ENCODE results near the gene MYBPC3. TPM values are rescaled to one million over a fixed set of nuclear protein-coding genes. Genes with fewer than 3 reads are reported as not detected.
A peak's percentile ranks its signal among the peaks of the same experiment; 100 is the strongest.

MYBPC3 gene
- total and polyA plus RNA-seq, 12 donors = 484 to 3,138 (median 2,423) TPM

GRCh38 chr11:47288066-47288465, 64.4 kb downstream of the MYBPC3 start:
- Histone ChIP-seq H3K36me3 (peaks cover 0 to 100% (median 16%) of the 10 kb centered on the region in 9 donors), H3K27ac (peak overlapping the region; percentile 31 to 78 (median 65)), H3K4me1 (peaks cover 0 to 40% (median 21%) of the 10 kb centered on the region in 9 donors), H3K4me3 (no peak overlapping the region), H3K9me3 (no peaks in the 10 kb centered on the region), H3K27me3 (no peaks in the 10 kb centered on the region)
- DNase-seq = no peak
- TF ChIP-seq CTCF (IDR thresholded peaks at IDR 0.05) = no peak
- WGBS, 2 donors = 64 to 65% methylated on average over 5 of the region's 5 CpGs
- intact Hi-C loops (cut with DNase I) = loop anchor here in 1 of 10 donors (1.0 kb wide), 1 partner anchor 17 kb away; no protein-coding TSS in a partner anchor
- peak; percentile 50 to 91 (median 68) for ATAC-seq

- no peaks in the 10 kb centered on the region for H3K9me3 ChIP-seq
- no peak for TF ChIP-seq CTCF (IDR thresholded peaks at IDR 0.05)
- intact Hi-C loops (cut with DNase I) = no loop called here
- H3K4me1 ChIP-seq = peaks cover 0 to 42% (median 21%) of the 10 kb centered on the region in 9 donors
- no peaks in the 10 kb centered on the region for H3K27me3 ChIP-seq
- no peak overlapping the region for H3K4me3 ChIP-seq
- WGBS, 2 donors = 84 to 87% methylated on average over 13 of the region's 13 CpGs
- H3K27ac ChIP-seq = peak overlapping the region in 9 of 10 donors; percentile 4 to 78 (median 41)
- H3K36me3 ChIP-seq = peaks cover 0 to 100% (median 22%) of the 10 kb centered on the region in 9 donors
- peak in 6 of 8 donors; percentile 12 to 63 (median 41) for ATAC-seq
- DNase-seq = no peak
Observed at GRCh38 chr11:47285969-47286770, 66.3 kb downstream of the MYBPC3 start.

GRCh38 chr11:47284151-47284550, 68.4 kb downstream of the MYBPC3 start:
- no peaks in the 10 kb centered on the region for H3K9me3 ChIP-seq
- no peak for TF ChIP-seq CTCF (IDR thresholded peaks at IDR 0.05)
- intact Hi-C loops (cut with DNase I) = no loop called here
- H3K27ac ChIP-seq = no peak overlapping the region
- 90 to 95% methylated on average over 4 of the region's 4 CpGs for WGBS, 2 donors
- peaks cover 0 to 100% (median 22%) of the 10 kb centered on the region in 9 donors for H3K36me3 ChIP-seq
- no peak overlapping the region for H3K4me3 ChIP-seq
- no peak for ATAC-seq
- no peaks in the 10 kb centered on the region for H3K27me3 ChIP-seq
- peaks cover 0 to 61% (median 29%) of the 10 kb centered on the region in 9 donors for H3K4me1 ChIP-seq
- no peak for DNase-seq

GRCh38 chr11:47282462-47282861, 70.0 kb downstream of the MYBPC3 start:
- ATAC-seq (no peak), DNase-seq (no peak)
- no peak overlapping the region for H3K4me3 ChIP-seq
- TF ChIP-seq CTCF (IDR thresholded peaks at IDR 0.05) = no peak
- H3K36me3 ChIP-seq = peaks cover 0 to 100% (median 17%) of the 10 kb centered on the region in 9 donors
- H3K27me3 ChIP-seq = no peaks in the 10 kb centered on the region
- intact Hi-C loops (cut with DNase I) = no loop called here
- H3K27ac ChIP-seq = no peak overlapping the region
- H3K4me1 ChIP-seq = peaks cover 0 to 52% (median 22%) of the 10 kb centered on the region in 9 donors
- no peaks in the 10 kb centered on the region for H3K9me3 ChIP-seq
- whole genome bisulfite sequencing, 2 donors = 90 to 95% methylated on average over 7 of the region's 7 CpGs

Small RNA genes within 50 kb of the gene (microRNA-seq; reads per million reads assigned to microRNA genes)
- 0 reads per million in 2 donors for gene MIR4487

Other genes starting within 250 kb of the MYBPC3 start
- gene ARFGAP2, start 175.8 kb downstream of the MYBPC3 start, total RNA-seq = 10 to 100 TPM; 55.7 to 69.7 (median 62.9) TPM
- gene ARFGAP2, start 175.8 kb downstream of the MYBPC3 start, polyA plus RNA-seq = 10 to 100 TPM; 47.8 to 70.2 TPM
- 100 to 1,000 TPM; 146 to 335 (median 257) TPM for gene PACSIN3, start 166.3 kb downstream of the MYBPC3 start, total RNA-seq
- 100 to 1,000 TPM; 163 to 209 TPM for gene PACSIN3, start 166.3 kb downstream of the MYBPC3 start, polyA plus RNA-seq
- gene DDB2, start 137.7 kb downstream of the MYBPC3 start, total RNA-seq = 10 to 100 TPM in 4 of 10 donors, 1 to 10 TPM in 6; 6.4 to 22.5 (median 8.3) TPM
- gene DDB2, start 137.7 kb downstream of the MYBPC3 start, polyA plus RNA-seq = 10 to 100 TPM in 1 of 2 donors, 1 to 10 TPM in 1; 8.1 to 30.6 TPM
- gene ACP2, start 103.9 kb downstream of the MYBPC3 start, total RNA-seq = 10 to 100 TPM; 17.2 to 38.8 (median 21.8) TPM
- gene ACP2, start 103.9 kb downstream of the MYBPC3 start, polyA plus RNA-seq = 10 to 100 TPM; 28.9 to 42.6 TPM
- gene NR1H3, start 94.7 kb downstream of the MYBPC3 start, total RNA-seq = 10 to 100 TPM in 4 of 10 donors, 1 to 10 TPM in 6; 6.6 to 26.5 (median 9.7) TPM
- gene NR1H3, start 94.7 kb downstream of the MYBPC3 start, polyA plus RNA-seq = 10 to 100 TPM; 15.5 to 49.2 TPM
- gene MADD, start 82.6 kb downstream of the MYBPC3 start, total RNA-seq = 10 to 100 TPM; 23.8 to 54.8 (median 35.7) TPM
- gene MADD, start 82.6 kb downstream of the MYBPC3 start, polyA plus RNA-seq = 10 to 100 TPM; 24.4 to 35.1 TPM
- 10 to 100 TPM in 3 of 10 donors, 1 to 10 TPM in 7; 3.4 to 38.9 (median 6.7) TPM for gene SPI1, start 25.8 kb upstream of the MYBPC3 start, total RNA-seq
- 10 to 100 TPM in 1 of 2 donors, 1 to 10 TPM in 1; 6.7 to 10.2 TPM for gene SPI1, start 25.8 kb upstream of the MYBPC3 start, polyA plus RNA-seq
- 10 to 100 TPM; 31.1 to 54.5 (median 40.8) TPM for gene SLC39A13, start 55.9 kb upstream of the MYBPC3 start, total RNA-seq
- 10 to 100 TPM; 62.3 to 86.4 TPM for gene SLC39A13, start 55.9 kb upstream of the MYBPC3 start, polyA plus RNA-seq
- 100 to 1,000 TPM; 129 to 171 (median 140) TPM for gene PSMC3, start 73.7 kb upstream of the MYBPC3 start, total RNA-seq
- gene PSMC3, start 73.7 kb upstream of the MYBPC3 start, polyA plus RNA-seq = 100 to 1,000 TPM; 184 to 272 TPM
- 10 to 100 TPM in 1 of 10 donors, 1 to 10 TPM in 9; 2.9 to 10.2 (median 4.0) TPM for gene RAPSN, start 96.4 kb upstream of the MYBPC3 start, total RNA-seq
- gene RAPSN, start 96.4 kb upstream of the MYBPC3 start, polyA plus RNA-seq = 1 to 10 TPM in 1 of 2 donors, under 1 TPM in 1; 0.33 to 6.2 TPM
- 10 to 100 TPM; 68.3 to 97.0 (median 87.7) TPM for gene CELF1, start 200.4 kb upstream of the MYBPC3 start, total RNA-seq
- 10 to 100 TPM; 24.4 to 35.8 TPM for gene CELF1, start 200.4 kb upstream of the MYBPC3 start, polyA plus RNA-seq
- 10 to 100 TPM; 16.9 to 24.6 (median 21.3) TPM for gene PTPMT1, start 212.9 kb upstream of the MYBPC3 start, total RNA-seq
- gene PTPMT1, start 212.9 kb upstream of the MYBPC3 start, polyA plus RNA-seq = 10 to 100 TPM; 36.4 to 66.9 TPM
- 10 to 100 TPM; 13.6 to 21.0 (median 16.2) TPM for gene KBTBD4, start 226.3 kb upstream of the MYBPC3 start, total RNA-seq
- gene KBTBD4, start 226.3 kb upstream of the MYBPC3 start, polyA plus RNA-seq = 1 to 10 TPM; 3.1 to 9.2 TPM
- gene NDUFS3, start 226.4 kb upstream of the MYBPC3 start, total RNA-seq = 100 to 1,000 TPM; 171 to 359 (median 287) TPM
- 100 to 1,000 TPM; 291 to 570 TPM for gene NDUFS3, start 226.4 kb upstream of the MYBPC3 start, polyA plus RNA-seq
- gene FAM180B, start 234.0 kb upstream of the MYBPC3 start, total RNA-seq = 1 to 10 TPM in 1 of 10 donors, under 1 TPM in 4, not detected in 5; 0.19 to 1.0 (median 0.24) TPM
- gene FAM180B, start 234.0 kb upstream of the MYBPC3 start, polyA plus RNA-seq = under 1 TPM in 1 of 2 donors, not detected in 1; 0.07 TPM
- under 1 TPM in 9 of 10 donors, not detected in 1; 0.15 to 0.85 (median 0.37) TPM for gene C1QTNF4, start 241.7 kb upstream of the MYBPC3 start, total RNA-seq
- 1 to 10 TPM; 1.2 to 1.4 TPM for gene C1QTNF4, start 241.7 kb upstream of the MYBPC3 start, polyA plus RNA-seq